Loucy (cell line): ENCODE results near the gene CEP131.

Source experiments
- H2AFZ ChIP-seq: fragments of 200-600 bp; sonication (generic); 2 replicates; pipeline ENCODE4 v1.6.0; 2016; ENCODE audit warnings: antibody characterized with exemption, mild to moderate bottlenecking, low read length, moderate library complexity
- H3F3A ChIP-seq: fragments of 200-600 bp; 2 replicates; pipeline ENCODE4 v1.6.0; 2016; ENCODE audit warnings: antibody characterized with exemption, low read depth, mild to moderate bottlenecking
- H3K27me3 ChIP-seq: fragments of 200-600 bp; sonication (generic); 2 replicates; pipeline ENCODE4 v1.6.1; 2014; ENCODE audit warnings: low read length, mild to moderate bottlenecking; ENCODE audit not compliant: insufficient read depth, poor library complexity, severe bottlenecking
- H3K36me3 ChIP-seq: fragments of 200-600 bp; sonication (generic); 2 replicates; pipeline ENCODE4 v1.6.1; 2016; ENCODE audit warnings: low read length; ENCODE audit not compliant: insufficient read depth
- H3K4me1 ChIP-seq: fragments of 200-600 bp; sonication (generic); 2 replicates; pipeline ENCODE4 v1.5.1; 2014; ENCODE audit warnings: low read length, mild to moderate bottlenecking; ENCODE audit not compliant: insufficient read depth, poor library complexity, severe bottlenecking
- H3K4me2 ChIP-seq: fragments of 200-600 bp; sonication (generic); 2 replicates; pipeline ENCODE4 v1.6.0; 2014; ENCODE audit warnings: antibody characterized with exemption, low read length, low read depth, mild to moderate bottlenecking; ENCODE audit not compliant: poor library complexity, severe bottlenecking
- H3K4me3 ChIP-seq: fragments of 200-600 bp; sonication (generic); 2 replicates; pipeline ENCODE4 v1.5.1; 2014; ENCODE audit warnings: low read length, mild to moderate bottlenecking, mixed read lengths; ENCODE audit not compliant: poor library complexity, severe bottlenecking
- H3K79me2 ChIP-seq: fragments of 200-600 bp; sonication (generic); 2 replicates; pipeline ENCODE4 v1.6.1; 2014; ENCODE audit warnings: low read length; ENCODE audit not compliant: insufficient read depth
- H3K9ac ChIP-seq: fragments of 200-600 bp; sonication (generic); 2 replicates; pipeline ENCODE4 v1.6.0; 2014; ENCODE audit warnings: mild to moderate bottlenecking, low read depth, low read length, moderate library complexity; ENCODE audit not compliant: poor library complexity, severe bottlenecking
- H3K9me2 ChIP-seq: fragments of 200-600 bp; sonication (generic); replicated peaks from 2 replicates; pipeline ENCODE4 v1.6.1; 2016; ENCODE audit warnings: low read depth, low read length, mixed read lengths
- H3K9me3 ChIP-seq: fragments of 200-600 bp; sonication (generic); 2 replicates; pipeline ENCODE4 v1.6.1; 2014; ENCODE audit warnings: mild to moderate bottlenecking, antibody characterized with exemption, low read length, low read depth; ENCODE audit not compliant: insufficient read depth
- H4K20me1 ChIP-seq: fragments of 200-600 bp; sonication (generic); 2 replicates; pipeline ENCODE4 v1.6.0; 2014; ENCODE audit warnings: antibody characterized with exemption, low read length, mild to moderate bottlenecking; ENCODE audit not compliant: insufficient read depth, poor library complexity, severe bottlenecking
- CTCF ChIP-seq: fragments of 200-600 bp; sonication (generic); conservative IDR thresholded peaks from 2 replicates; pipeline ENCODE4 v1.5.1; 2014; ENCODE audit warnings: mild to moderate bottlenecking, antibody characterized with exemption, low read length
- EZH2phosphoT487 ChIP-seq: fragments of 200-600 bp; IDR thresholded peaks from 2 replicates; pipeline ENCODE4 v1.6.1; 2018; ENCODE audit warnings: antibody characterized with exemption, mild to moderate bottlenecking, moderate library complexity, borderline replicate concordance

Gene CEP131

GRCh38 chr17:81182596-81182995 lies 40.2 kb downstream of the CEP131 start:
- Histone ChIP-seq H2AFZ (no peak overlapping the region), H3K9me3 (no peaks in the 10 kb centered on the region), H3K36me3 (no peaks in the 10 kb centered on the region), H3K27me3 (no peaks in the 10 kb centered on the region), H3K4me2 (no peak overlapping the region), H3K4me1 (no peaks in the 10 kb centered on the region), H4K20me1 (no peaks in the 10 kb centered on the region), H3K9me2 (no peaks in the 10 kb centered on the region), H3F3A (no peaks in the 10 kb centered on the region), H3K4me3 (no peak overlapping the region), H3K79me2 (no peaks in the 10 kb centered on the region), H3K9ac (no peak overlapping the region)
- TF ChIP-seq CTCF (no peak), EZH2phosphoT487 (no peak)

- Histone ChIP-seq H3K4me1 (no peaks in the 10 kb centered on the region), H3K4me2 (no peak overlapping the region), H2AFZ (no peak overlapping the region), H3F3A (no peaks in the 10 kb centered on the region), H3K79me2 (no peaks in the 10 kb centered on the region), H3K4me3 (no peak overlapping the region), H3K27me3 (no peaks in the 10 kb centered on the region), H3K9me2 (no peaks in the 10 kb centered on the region), H3K9ac (no peak overlapping the region), H3K36me3 (no peaks in the 10 kb centered on the region), H4K20me1 (no peaks in the 10 kb centered on the region), H3K9me3 (no peaks in the 10 kb centered on the region)
- TF ChIP-seq EZH2phosphoT487 = no peak
- no peak for TF ChIP-seq CTCF
Measured at GRCh38 chr17:81181811-81182185, 41.0 kb downstream of the CEP131 start.

- H4K20me1 ChIP-seq = no peaks in the 10 kb centered on the region
- no peak overlapping the region for H3K9ac ChIP-seq
- no peaks in the 10 kb centered on the region for H3F3A ChIP-seq
- no peaks in the 10 kb centered on the region for H3K9me2 ChIP-seq
- H3K4me1 ChIP-seq = no peaks in the 10 kb centered on the region
- H3K9me3 ChIP-seq = no peaks in the 10 kb centered on the region
- H2AFZ ChIP-seq = no peak overlapping the region
- no peak overlapping the region for H3K4me2 ChIP-seq
- H3K4me3 ChIP-seq = no peak overlapping the region
- H3K27me3 ChIP-seq = no peaks in the 10 kb centered on the region
- TF ChIP-seq CTCF (no peak), EZH2phosphoT487 (no peak)
- H3K79me2 ChIP-seq = no peaks in the 10 kb centered on the region
- H3K36me3 ChIP-seq = no peaks in the 10 kb centered on the region
Measured at GRCh38 chr17:81180836-81181810, 41.6 kb downstream of the CEP131 start.
